HG03442 (cell line): ENCODE results near the gene TAPBPL.
A peak's percentile ranks its signal among the peaks of the same experiment; 100 is the strongest.
"Not testable (repeated sequence)": the region's sequence is repeated elsewhere in the genome, so short reads cannot be mapped to it uniquely, and the experiment has no call there.

Experiments used
- ATAC-seq: cut with Tn5 transposase; IDR thresholded peaks from one replicate; pipeline ENCODE4 v1.9.1; 2021; ENCODE audit warnings: mild to moderate bottlenecking, moderate library complexity; ENCODE audit not compliant: unreplicated experiment

Gene TAPBPL

GRCh38 chr12:6489449-6489848, 37.6 kb downstream of the TAPBPL start:
- ATAC-seq, result no peak

DNA sequence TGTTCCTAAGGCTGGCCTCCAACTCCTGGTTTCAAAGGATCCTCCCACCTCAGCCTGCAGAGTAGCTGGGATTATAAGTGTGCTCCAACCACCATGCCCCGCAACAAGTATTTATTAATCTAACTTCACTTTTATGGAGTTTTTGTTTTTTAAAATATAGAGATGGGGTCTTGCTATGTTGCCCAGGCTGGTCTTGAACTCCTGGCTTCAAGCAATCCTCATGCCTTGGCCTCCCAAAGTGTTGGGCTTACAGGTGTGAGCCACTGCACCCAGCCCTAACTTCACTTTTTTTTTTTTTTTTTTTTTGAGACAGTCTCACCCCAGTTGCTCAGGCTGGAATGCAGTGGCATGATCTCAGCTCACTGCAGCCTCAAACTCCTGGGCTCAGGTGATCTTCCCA, 38.8 kb downstream of the TAPBPL start:
- not testable (repeated sequence) for ATAC-seq

DNA sequence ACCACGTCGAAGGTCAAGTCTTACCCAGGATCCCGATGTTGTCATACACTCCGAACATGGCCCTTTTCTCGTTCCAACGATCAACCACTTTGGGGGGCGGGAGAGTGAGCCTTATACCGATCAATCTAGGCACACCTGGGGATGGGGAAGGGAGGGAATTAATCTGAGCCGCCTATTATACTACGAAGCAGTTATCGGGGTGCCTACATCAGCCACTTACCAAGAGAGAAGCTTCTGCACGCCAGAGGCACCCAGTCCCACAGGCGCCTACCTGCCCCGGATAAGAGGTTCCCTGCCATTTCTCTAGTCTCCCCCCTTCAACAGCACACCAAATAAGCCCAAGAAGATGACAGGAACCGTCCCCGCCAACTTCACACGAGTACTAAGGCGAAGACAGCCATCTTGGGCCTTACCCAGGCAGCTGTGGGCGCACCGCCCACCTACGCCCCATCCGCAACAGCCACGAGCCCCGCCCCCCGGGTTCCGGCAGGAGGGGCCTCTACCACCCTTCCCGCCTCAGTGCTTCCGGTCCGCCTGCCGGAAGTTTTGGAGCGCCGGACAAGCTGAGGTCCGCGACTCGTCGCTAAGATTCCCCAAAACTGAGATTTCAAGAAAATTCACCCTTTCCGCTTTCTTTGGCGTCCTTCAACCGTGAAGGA, 41.1 kb downstream of the TAPBPL start, which contains the start of gene MRPL51:
TSS of gene MRPL51 (minus strand) at position 425 of the 659 bp plus-strand sequence. CDS start at position 299, 126 bp downstream.
- peak; percentile 52 for ATAC-seq

- peak; percentile 91 for ATAC-seq
Measured at GRCh38 chr12:6493497-6494257, 41.8 kb downstream of the TAPBPL start, which contains the start of gene NCAPD2. Gene NCAPD2 (plus strand): TSS chr12:6494102. CDS start chr12:6495099, 997 bp downstream.

- no peak for ATAC-seq
Measured at GRCh38 chr12:6494258-6494743, 42.5 kb downstream of the TAPBPL start.

DNA sequence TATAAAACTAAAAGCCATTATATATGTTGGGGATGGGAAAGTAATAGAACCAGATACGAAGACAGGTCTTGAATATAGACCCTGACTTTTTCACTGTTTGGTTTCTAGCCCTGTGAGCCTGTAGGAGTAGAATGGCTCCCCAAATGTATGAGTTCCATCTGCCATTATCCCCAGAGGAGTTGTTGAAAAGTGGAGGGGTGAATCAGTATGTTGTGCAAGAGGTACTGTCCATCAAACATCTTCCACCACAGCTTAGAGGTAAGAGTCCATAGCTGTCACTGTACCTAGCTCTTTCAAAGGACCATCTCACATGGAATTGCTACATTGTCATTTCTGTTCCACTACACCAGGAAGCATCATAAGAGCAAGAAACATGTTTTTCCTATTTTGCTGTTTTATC, 43.1 kb downstream of the TAPBPL start:
- no peak for ATAC-seq

DNA sequence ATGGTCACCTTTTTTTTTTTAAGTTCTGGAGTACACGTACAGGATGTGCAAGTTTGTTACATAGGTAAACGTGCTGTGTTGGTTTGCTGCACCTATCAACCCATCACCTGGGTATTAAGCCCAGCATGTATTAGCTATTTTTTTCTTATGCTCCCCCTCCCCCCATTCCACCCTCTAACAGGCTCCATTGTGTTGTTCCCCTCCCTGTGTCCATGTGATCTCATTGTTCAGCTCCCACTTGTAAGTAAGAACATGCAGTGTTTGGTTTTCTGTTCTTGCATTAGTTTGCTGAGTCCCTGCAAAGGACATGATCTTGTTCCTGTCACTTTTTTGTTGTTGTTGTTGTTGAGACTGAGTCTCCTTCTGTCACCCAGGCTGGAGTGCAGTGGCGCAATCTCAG, 45.4 kb downstream of the TAPBPL start:
- not testable (repeated sequence) for ATAC-seq

DNA sequence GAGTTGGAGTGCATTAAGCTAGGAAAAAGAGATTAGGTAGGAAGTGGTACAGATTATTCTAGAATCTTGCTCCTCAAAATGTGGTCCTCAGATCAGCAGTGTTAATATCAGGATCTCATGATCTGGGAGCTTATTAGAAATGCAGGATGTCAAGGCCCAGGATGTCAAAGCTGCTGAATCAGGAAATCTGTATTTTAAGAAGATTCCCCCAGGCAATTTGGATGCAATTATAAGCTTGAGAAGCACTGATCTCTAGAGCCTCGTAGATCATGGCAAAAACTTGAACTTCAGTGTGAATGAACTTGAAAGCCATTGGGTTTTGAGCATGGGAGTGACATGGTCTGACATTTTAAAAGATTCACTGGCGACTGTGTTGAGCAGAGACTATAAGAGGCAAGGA, 48.6 kb downstream of the TAPBPL start:
- no peak for ATAC-seq

GRCh38 chr12:6507102-6507998, 55.5 kb downstream of the TAPBPL start:
- ATAC-seq, result no peak

DNA sequence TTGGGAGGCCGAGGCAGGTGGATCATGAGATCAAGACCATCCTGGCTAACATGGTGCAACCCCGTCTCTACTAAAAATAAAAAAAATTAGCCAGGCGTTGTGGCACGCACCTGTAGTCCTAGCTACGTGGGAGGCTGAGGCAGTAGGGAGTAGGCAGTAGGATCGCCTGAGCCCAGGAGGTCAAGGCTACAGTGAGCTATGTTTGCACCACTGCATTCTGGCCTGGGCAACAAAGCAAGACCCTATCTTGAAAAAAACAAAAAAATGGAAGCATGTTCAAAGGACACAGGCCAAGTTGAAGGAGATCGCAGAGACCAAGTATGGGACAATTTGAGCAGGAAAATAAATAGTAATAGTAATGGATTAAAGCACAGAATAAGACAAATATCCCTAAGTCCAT, 56.2 kb downstream of the TAPBPL start:
- ATAC-seq, result no peak
